C4-2B (cell line): ENCODE data around the gene MYBPH.

ENCODE experiments used
- H3K27ac ChIP-seq: fragments of 450-650 bp; 2 replicates; pipeline ENCODE4 v1.5.1; 2017
- CTCF ChIP-seq: fragments of 450-650 bp; conservative IDR thresholded peaks from 2 replicates; pipeline ENCODE4 v1.5.1; 2017; ENCODE audit warnings: mild to moderate bottlenecking
- ZFX ChIP-seq: fragments of 450-650 bp; IDR thresholded peaks from 2 replicates; pipeline ENCODE4 v1.6.1; 2017

MYBPH gene

GRCh38 chr1:203130358-203130985 is 45.2 kb downstream of the MYBPH start:
- H3K27ac ChIP-seq: no peak overlapping the region
- TF ChIP-seq CTCF: no peak
- TF ChIP-seq ZFX: no peak

GRCh38 chr1:203129501-203130231 is 46.0 kb downstream of the MYBPH start:
- no peak overlapping the region for H3K27ac ChIP-seq
- TF ChIP-seq ZFX: no peak
- no peak for TF ChIP-seq CTCF

GRCh38 chr1:203128716-203129500 is 46.7 kb downstream of the MYBPH start:
- H3K27ac ChIP-seq: no peak overlapping the region
- TF ChIP-seq CTCF: no peak
- TF ChIP-seq ZFX: no peak

- no peak for TF ChIP-seq ZFX
- no peak for TF ChIP-seq CTCF
- H3K27ac ChIP-seq: no peak overlapping the region
These were observed 47.3 kb downstream of the MYBPH start for GRCh38 chr1:203128431-203128715.

- H3K27ac ChIP-seq: no peak within 1 kb of the TSS
- TF ChIP-seq CTCF (no peak), ZFX (no peak)
These were observed 47.8 kb downstream of the MYBPH start, which contains the start of gene ADORA1 for GRCh38 chr1:203127666-203128430. ADORA1 (plus strand) TSS chr1:203127726; CDS start chr1:203128842, 1,116 bp downstream.

- no peak overlapping the region for H3K27ac ChIP-seq
- TF ChIP-seq CTCF (no peak), ZFX (no peak)
These were observed 48.6 kb downstream of the MYBPH start for GRCh38 chr1:203126866-203127665.
